ENCODE data around the gene PTPRG. TPM values are rescaled to one million over a fixed set of nuclear protein-coding genes. Genes with fewer than 3 reads are reported as not detected.
A peak's percentile ranks its signal among the peaks of the same experiment; 100 is the strongest.

PTPRG gene
- total RNA-seq, 6 experiments from 2014 or later, result 29.4 to 34.7 (median 32.7) TPM

DNA sequence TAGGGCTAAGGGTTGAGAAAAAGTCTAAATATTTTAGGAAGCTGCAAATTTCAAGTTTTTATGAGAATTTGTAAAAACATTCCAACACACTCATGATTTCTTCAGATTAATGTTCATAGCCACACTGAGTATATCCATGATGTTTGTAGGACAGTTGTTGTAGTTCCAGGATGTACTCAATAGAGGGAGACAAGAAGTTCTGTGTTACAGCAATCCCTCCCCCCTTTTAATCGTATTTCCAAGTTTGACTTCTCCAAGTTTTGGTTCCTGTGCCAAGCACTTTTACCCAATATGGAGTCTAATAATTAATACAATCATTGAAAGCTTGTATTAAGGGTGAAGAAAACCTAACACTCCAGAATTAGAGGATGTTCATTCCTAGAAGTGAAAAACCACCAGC is 668.5 kb downstream of the PTPRG start:
- no peaks in the 10 kb centered on the region; the same call in 1 of the 2 replicates for H3K27me3 Mint-ChIP-seq (ENCODE audit: insufficient read depth)
- H3K4me1 Mint-ChIP-seq (ENCODE audit: low read depth), result peaks cover 4% of the 10 kb centered on the region
- no peak overlapping the region for H3K27ac Mint-ChIP-seq
- H3K4me3 Mint-ChIP-seq, result no peak overlapping the region
- H3K9me3 Mint-ChIP-seq, result no peaks in the 10 kb centered on the region
- DNase-seq, result no peak
- H3K36me3 Mint-ChIP-seq (ENCODE audit: low read depth), result no peaks in the 10 kb centered on the region
- TF ChIP-seq, protein P1, sequence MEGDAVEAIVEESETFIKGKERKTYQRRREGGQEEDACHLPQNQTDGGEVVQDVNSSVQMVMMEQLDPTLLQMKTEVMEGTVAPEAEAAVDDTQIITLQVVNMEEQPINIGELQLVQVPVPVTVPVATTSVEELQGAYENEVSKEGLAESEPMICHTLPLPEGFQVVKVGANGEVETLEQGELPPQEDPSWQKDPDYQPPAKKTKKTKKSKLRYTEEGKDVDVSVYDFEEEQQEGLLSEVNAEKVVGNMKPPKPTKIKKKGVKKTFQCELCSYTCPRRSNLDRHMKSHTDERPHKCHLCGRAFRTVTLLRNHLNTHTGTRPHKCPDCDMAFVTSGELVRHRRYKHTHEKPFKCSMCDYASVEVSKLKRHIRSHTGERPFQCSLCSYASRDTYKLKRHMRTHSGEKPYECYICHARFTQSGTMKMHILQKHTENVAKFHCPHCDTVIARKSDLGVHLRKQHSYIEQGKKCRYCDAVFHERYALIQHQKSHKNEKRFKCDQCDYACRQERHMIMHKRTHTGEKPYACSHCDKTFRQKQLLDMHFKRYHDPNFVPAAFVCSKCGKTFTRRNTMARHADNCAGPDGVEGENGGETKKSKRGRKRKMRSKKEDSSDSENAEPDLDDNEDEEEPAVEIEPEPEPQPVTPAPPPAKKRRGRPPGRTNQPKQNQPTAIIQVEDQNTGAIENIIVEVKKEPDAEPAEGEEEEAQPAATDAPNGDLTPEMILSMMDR (IDR thresholded peaks at IDR 0.05), result peak; percentile 56

DNA sequence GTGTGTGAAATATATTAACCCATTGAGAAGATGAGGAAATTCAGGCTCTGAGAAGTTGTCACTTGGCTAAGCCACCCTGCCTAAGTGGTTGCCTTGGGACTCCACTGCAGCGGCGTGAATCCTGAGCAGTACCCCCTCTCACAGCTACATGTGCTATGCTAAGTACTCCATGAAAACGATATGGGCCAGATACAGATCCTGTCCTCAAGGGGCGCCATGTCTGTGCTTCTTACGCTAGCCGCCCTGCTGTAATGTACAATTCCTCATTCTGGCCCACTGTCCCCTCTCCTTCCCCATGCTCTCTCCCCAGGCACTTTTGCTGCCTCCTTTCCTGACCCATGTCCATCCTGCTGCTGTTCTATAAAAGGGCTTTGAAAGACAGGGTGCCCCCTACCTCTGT is 671.7 kb downstream of the PTPRG start:
- Mint-ChIP-seq H3K9me3 (no peaks in the 10 kb centered on the region), H3K27ac (no peak overlapping the region), H3K4me3 (no peak overlapping the region), H3K4me1 (ENCODE audit: low read depth) (no peaks in the 10 kb centered on the region), H3K36me3 (ENCODE audit: low read depth) (no peaks in the 10 kb centered on the region), H3K27me3 (ENCODE audit: insufficient read depth) (no peaks in the 10 kb centered on the region; the same call in 1 of the 2 replicates)
- no peak for DNase-seq
- TF ChIP-seq, protein P1 (IDR thresholded peaks at IDR 0.05), result no peak

DNA sequence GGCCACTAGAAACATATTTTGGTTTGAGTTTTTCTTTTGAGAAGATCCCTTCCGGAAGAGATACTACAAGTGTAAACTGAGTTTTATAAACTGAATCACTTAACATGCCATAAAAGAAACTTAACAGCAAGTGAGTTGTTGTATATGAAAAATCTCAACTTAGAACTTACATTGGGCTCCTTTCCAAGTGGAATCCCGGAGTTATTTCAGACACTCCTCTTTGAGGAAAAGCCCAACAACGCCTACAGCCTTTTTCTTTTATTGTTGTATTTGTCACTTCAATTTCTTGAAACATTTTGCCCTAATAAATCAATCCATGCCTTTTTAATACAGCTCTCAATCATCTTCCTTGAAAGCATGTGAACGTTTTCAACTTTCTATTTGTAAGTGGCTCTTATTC is 674.6 kb downstream of the PTPRG start:
- H3K4me1 Mint-ChIP-seq (ENCODE audit: low read depth), result no peaks in the 10 kb centered on the region
- no peak overlapping the region for H3K4me3 Mint-ChIP-seq
- no peaks in the 10 kb centered on the region for H3K36me3 Mint-ChIP-seq (ENCODE audit: low read depth)
- no peaks in the 10 kb centered on the region; the same call in 1 of the 2 replicates for H3K27me3 Mint-ChIP-seq (ENCODE audit: insufficient read depth)
- H3K9me3 Mint-ChIP-seq, result no peaks in the 10 kb centered on the region
- TF ChIP-seq, protein P1 (IDR thresholded peaks at IDR 0.05), result no peak
- H3K27ac Mint-ChIP-seq, result no peak overlapping the region
- no peak for DNase-seq

DNA sequence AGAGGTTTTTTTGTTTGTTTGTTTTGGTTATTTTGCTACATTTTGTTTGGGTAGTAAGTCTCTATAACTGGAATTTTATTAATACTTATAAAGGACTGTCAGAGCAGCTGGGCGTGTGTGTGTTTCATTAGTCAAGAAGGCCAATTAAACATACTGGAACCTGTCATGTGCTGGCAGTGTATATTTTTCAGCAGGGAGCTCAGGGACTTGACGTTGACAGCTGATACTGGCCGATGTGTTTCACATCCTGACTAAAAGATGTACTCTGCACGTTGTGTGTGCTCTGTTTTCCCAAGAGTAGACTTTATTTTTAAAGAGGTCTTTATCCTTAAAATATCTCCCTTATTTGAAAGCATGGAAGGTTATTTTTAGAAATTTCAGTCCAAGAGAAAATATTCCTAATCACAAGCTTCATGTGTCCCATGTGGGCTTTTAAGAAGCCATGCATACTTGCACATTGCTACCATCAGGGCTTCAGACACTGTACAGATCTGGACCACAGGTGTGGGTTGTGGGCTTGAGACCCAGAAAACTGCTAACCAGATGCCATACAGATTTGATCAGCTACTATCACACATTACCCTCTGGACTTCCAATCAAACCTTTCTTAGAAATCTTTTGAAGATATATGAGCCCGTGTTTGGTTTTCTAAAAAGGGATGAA is 676.0 kb downstream of the PTPRG start:
- TF ChIP-seq, protein P1 (IDR thresholded peaks at IDR 0.05), result no peak
- no peak overlapping the region for H3K4me3 Mint-ChIP-seq
- H3K4me1 Mint-ChIP-seq (ENCODE audit: low read depth), result no peaks in the 10 kb centered on the region
- no peaks in the 10 kb centered on the region for H3K9me3 Mint-ChIP-seq
- H3K27ac Mint-ChIP-seq, result no peak overlapping the region
- H3K36me3 Mint-ChIP-seq (ENCODE audit: low read depth), result no peaks in the 10 kb centered on the region
- no peak for DNase-seq
- no peaks in the 10 kb centered on the region for H3K27me3 Mint-ChIP-seq (ENCODE audit: insufficient read depth)

DNA sequence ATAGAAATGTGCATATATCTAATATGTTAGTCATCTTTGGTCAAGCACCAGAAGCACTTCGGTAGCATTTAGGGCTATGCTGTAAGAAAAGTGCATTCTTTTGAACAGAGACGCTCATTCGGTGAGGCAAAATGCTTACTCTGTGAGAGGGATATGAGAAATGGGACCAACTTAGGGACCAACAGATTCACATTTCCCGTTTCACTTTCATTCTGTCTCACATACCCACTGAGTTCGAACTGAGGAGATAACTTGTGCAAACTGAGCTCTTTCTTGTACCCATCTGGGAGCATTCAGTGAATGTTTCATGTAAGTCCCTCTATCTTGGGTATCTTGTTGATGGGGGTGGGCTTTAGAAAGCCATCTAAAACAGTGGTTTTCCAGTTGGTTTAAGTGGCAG is 676.6 kb downstream of the PTPRG start:
- TF ChIP-seq, protein P1 (IDR thresholded peaks at IDR 0.05), result no peak
- no peaks in the 10 kb centered on the region for H3K4me1 Mint-ChIP-seq (ENCODE audit: low read depth)
- H3K9me3 Mint-ChIP-seq, result no peaks in the 10 kb centered on the region

More for the DNA sequence above, 676.6 kb downstream of the PTPRG start:
- Mint-ChIP-seq H3K4me3 (no peak overlapping the region), H3K36me3 (ENCODE audit: low read depth) (no peaks in the 10 kb centered on the region), H3K27me3 (ENCODE audit: insufficient read depth) (peaks cover 1% of the 10 kb centered on the region; the same call in 1 of the 2 replicates), H3K27ac (no peak overlapping the region)
- DNase-seq, result no peak
